Hematopoietic multipotent progenitor cell treated with erythropoietin and hydrocortisone succinate and interleukin-3 and kit ligand, for 15 days (in vitro differentiated cells): ENCODE data around the gene GRK1.

Experiments used
- DNase-seq: peaks from one replicate; pipeline ENCODE4 v3.0.0-alpha.2; 2015; ENCODE audit warnings: low spot score

GRK1 gene

GRCh38 chr13:113650275-113650674 is 16.7 kb upstream of the GRK1 start:
- DNase-seq = no peak

GRCh38 chr13:113650731-113651148 is 16.3 kb upstream of the GRK1 start:
- DNase-seq = no peak

GRCh38 chr13:113651511-113652403 is 15.3 kb upstream of the GRK1 start:
- no peak for DNase-seq

GRCh38 chr13:113652404-113653263 is 14.4 kb upstream of the GRK1 start:
- DNase-seq = no peak

- no peak for DNase-seq
Observed at GRCh38 chr13:113653264-113654174, 13.5 kb upstream of the GRK1 start.

- DNase-seq = no peak
Observed at GRCh38 chr13:113654175-113654560, 12.9 kb upstream of the GRK1 start.

- no peak for DNase-seq
Observed at GRCh38 chr13:113654591-113655345, 12.3 kb upstream of the GRK1 start.

GRCh38 chr13:113655346-113656002 is 11.5 kb upstream of the GRK1 start:
- no peak for DNase-seq

GRCh38 chr13:113656003-113656588 is 10.9 kb upstream of the GRK1 start:
- DNase-seq = no peak

GRCh38 chr13:113656831-113657671 is 10.0 kb upstream of the GRK1 start:
- no peak for DNase-seq

GRCh38 chr13:113657851-113658741 is 8.9 kb upstream of the GRK1 start, which contains the start of gene ATP4B:
Gene ATP4B, minus strand, starts transcription at chr13:113658198. Its CDS starts 54 bp downstream, at chr13:113658144.
- no peak for DNase-seq

- no peak for DNase-seq
Observed at GRCh38 chr13:113658836-113659235, 8.2 kb upstream of the GRK1 start.

GRCh38 chr13:113659337-113659736 is 7.7 kb upstream of the GRK1 start:
- DNase-seq = no peak

GRCh38 chr13:113660066-113660465 is 7.0 kb upstream of the GRK1 start:
- no peak for DNase-seq

GRCh38 chr13:113661509-113661908 is 5.5 kb upstream of the GRK1 start:
- no peak for DNase-seq

GRCh38 chr13:113663934-113664333 is 3.1 kb upstream of the GRK1 start:
- no peak for DNase-seq

- DNase-seq = no peak
Observed at GRCh38 chr13:113664751-113665596, 2.0 kb upstream of the GRK1 start.
